Measurements from ENCODE around the gene LSS. TPM values are rescaled to one million over a fixed set of nuclear protein-coding genes. Genes with fewer than 3 reads are reported as not detected.

The LSS gene
- 142 and 182 TPM in 2 replicates for total RNA-seq

GRCh38 chr21:46228345-46229051 is at the start of gene LSS:
LSS (minus strand) TSS chr21:46228774; CDS start chr21:46228745, 29 bp downstream.

DNA sequence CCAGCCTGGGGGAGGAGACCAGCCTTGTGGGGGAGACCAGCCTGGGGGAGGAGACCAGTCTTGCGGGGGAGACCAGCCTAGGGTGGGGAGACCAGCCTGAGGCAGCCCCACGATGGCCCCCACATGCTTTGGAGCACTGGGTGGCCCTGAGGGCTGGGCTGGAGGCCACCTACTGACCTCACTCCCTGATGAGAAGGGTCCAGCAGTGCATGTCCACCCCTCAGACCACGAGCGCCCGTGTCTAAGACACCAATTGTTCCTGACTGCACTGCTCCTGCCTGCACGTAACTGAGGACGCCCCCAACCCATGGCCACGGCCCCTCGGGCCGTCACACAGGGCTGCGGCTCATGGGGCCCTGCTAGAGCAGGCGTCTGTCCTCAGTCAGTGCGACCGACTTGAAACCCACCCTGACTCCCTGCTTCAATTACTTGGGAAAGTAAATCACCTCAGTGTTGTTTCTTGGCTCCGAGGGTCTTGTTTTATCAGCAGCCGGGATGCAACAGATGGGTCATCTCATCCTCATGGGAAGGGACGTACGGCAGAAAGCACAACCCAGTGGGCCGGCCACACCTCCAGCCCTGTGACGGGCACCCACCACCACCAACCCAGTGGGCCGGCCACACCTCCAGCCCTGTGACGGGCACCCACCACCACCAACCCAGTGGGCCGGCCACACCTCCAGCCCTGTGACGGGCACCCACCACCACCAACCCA is 44.5 kb downstream of the LSS start, which contains the start of gene SPATC1L:
Gene SPATC1L, minus strand, starts transcription at position 550 of the 715 bp plus-strand sequence. CDS start 1,643 bp downstream, outside the sequence.

DNA sequence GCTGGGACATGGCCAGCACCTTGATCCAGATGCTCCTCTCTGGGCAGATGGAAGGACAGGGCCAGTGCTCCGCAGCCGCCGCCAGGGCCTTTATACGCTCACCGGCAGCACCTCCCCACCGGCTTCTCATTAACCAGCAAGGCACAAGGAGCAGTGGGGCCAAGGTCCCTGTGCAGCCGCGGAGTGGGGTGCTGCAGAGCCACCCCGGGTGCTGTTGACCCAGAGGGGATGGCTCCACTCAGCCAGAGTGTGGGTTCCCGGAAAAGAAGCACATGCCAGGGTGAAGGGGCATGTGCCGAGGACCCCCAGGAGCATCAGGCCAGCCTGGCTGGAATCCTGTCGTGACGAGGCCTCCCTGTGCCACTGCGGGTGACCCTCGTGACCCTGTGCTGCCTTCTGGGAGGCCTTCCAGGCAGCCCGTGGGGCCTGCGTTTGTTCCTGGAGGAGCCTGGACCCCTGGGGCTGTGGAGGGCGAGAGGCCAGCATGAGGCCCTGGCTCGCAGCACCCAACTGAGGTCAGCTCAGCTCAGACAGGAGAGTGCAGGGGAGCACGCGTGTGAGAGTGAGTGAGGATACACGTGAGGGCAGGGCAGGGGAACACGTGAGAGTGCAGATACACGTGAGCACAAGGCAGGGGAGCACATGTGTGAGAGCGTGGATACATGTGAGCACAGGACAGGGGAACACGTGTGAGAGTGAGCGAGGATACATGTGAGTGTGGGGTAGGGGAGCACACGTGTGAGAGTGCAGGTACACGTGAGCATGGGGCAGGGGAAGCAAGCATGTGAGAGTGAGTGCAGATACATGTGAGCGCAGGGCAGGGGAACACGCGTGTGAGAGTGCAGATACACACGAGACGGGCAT is 72.8 kb downstream of the LSS start, which contains the start of gene FTCD:
Gene FTCD, minus strand, starts transcription at position 66 of the 864 bp plus-strand sequence. Its CDS starts 56 bp downstream, at position 10.

Other genes with a start within 250 kb of the LSS start
- gene COL6A1, start 247.0 kb downstream of the LSS start, total RNA-seq, result 10.2 and 78.6 TPM in 2 replicates
- 5.5 and 72.0 TPM in 2 replicates for gene COL6A2, start 130.7 kb downstream of the LSS start, total RNA-seq
- gene FTCD, start 73.2 kb downstream of the LSS start, total RNA-seq, result not detected in 2 replicates
- 4.8 and 8.0 TPM in 2 replicates for gene SPATC1L, start 44.3 kb downstream of the LSS start, total RNA-seq
- gene MCM3AP, start 56.8 kb upstream of the LSS start, total RNA-seq, result 47.0 and 49.0 TPM in 2 replicates
- 14.9 and 15.7 TPM in 2 replicates for gene YBEY, start 57.6 kb upstream of the LSS start, total RNA-seq
- 3.8 and 6.5 TPM in 2 replicates for gene C21orf58, start 95.1 kb upstream of the LSS start, total RNA-seq
- 15.4 and 17.3 TPM in 2 replicates for gene PCNT, start 95.4 kb upstream of the LSS start, total RNA-seq
- gene DIP2A, start 230.1 kb upstream of the LSS start, total RNA-seq, result 25.8 and 26.8 TPM in 2 replicates